H9 (cell line): ENCODE data around the gene CCDC174. TPM values are rescaled to one million over a fixed set of nuclear protein-coding genes. Genes with fewer than 3 reads are reported as not detected.

Experiments
- DNase-seq: peaks from one replicate; pipeline ENCODE4 v3.0.0-alpha.2; 2017
- H2AFZ ChIP-seq: one replicate; pipeline ENCODE4 v1.6.1; 2013; ENCODE audit warnings: mild to moderate bottlenecking, low read length, control low read depth, moderate library complexity
- H2AK5ac ChIP-seq: 2 replicates; pipeline ENCODE4 v1.6.1; 2013; ENCODE audit warnings: low read length, control low read depth, mixed read lengths; ENCODE audit not compliant: insufficient read length
- H2BK120ac ChIP-seq: one replicate; pipeline ENCODE4 v1.6.1; 2013; ENCODE audit warnings: low read depth, mild to moderate bottlenecking, low read length, control low read depth, inconsistent platforms; ENCODE audit not compliant: poor library complexity, severe bottlenecking
- H2BK12ac ChIP-seq: 2 replicates; pipeline ENCODE4 v1.6.1; 2013; ENCODE audit warnings: low read length, control low read depth, mixed read lengths, low read depth; ENCODE audit not compliant: insufficient read length
- H2BK15ac ChIP-seq: 2 replicates; pipeline ENCODE4 v1.6.1; 2013; ENCODE audit warnings: low read depth, low read length, control low read depth
- H2BK20ac ChIP-seq: one replicate; pipeline ENCODE4 v1.6.1; 2013; ENCODE audit warnings: low read depth, mild to moderate bottlenecking, low read length, control low read depth, inconsistent platforms; ENCODE audit not compliant: poor library complexity, severe bottlenecking
- H2BK5ac ChIP-seq: 2 replicates; pipeline ENCODE4 v1.6.1; 2013; ENCODE audit warnings: low read length, control low read depth, mixed read lengths; ENCODE audit not compliant: insufficient read length
- H3K14ac ChIP-seq: 2 replicates; pipeline ENCODE4 v1.6.1; 2013; ENCODE audit warnings: low read length, control low read depth; ENCODE audit not compliant: insufficient read depth
- H3K18ac ChIP-seq: 2 replicates; pipeline ENCODE4 v1.6.1; 2013; ENCODE audit warnings: low read depth, mild to moderate bottlenecking, mixed read lengths, low read length, control low read depth; ENCODE audit not compliant: insufficient read length
- H3K23ac ChIP-seq: 2 replicates; pipeline ENCODE4 v1.6.1; 2013; ENCODE audit warnings: low read length, control low read depth, mixed read lengths, low read depth; ENCODE audit not compliant: insufficient read length
- H3K23me2 ChIP-seq: 2 replicates; pipeline ENCODE4 v1.6.1; 2013; ENCODE audit warnings: low read depth, mild to moderate bottlenecking, mixed read lengths, low read length, control low read depth; ENCODE audit not compliant: insufficient read length, poor library complexity, severe bottlenecking
- H3K27ac ChIP-seq: 2 replicates; pipeline ENCODE4 v1.5.1; 2013; ENCODE audit warnings: low read length, control low read depth, mixed read lengths, low read depth; ENCODE audit not compliant: insufficient read length
- H3K27me3 ChIP-seq: 2 replicates; pipeline ENCODE4 v1.6.1; 2013; ENCODE audit warnings: low read length, control low read depth, inconsistent platforms; ENCODE audit not compliant: insufficient read depth
- H3K4ac ChIP-seq: 2 replicates; pipeline ENCODE4 v1.6.1; 2013; ENCODE audit warnings: low read depth, mild to moderate bottlenecking, control low read depth, inconsistent platforms, low read length, moderate library complexity
- H3K4me1 ChIP-seq: 2 replicates; pipeline ENCODE4 v1.6.1; 2013; ENCODE audit warnings: low read length, control low read depth, inconsistent platforms; ENCODE audit not compliant: insufficient read depth
- H3K4me2 ChIP-seq: 2 replicates; pipeline ENCODE4 v1.6.1; 2013; ENCODE audit warnings: low read length, control low read depth, mixed read lengths; ENCODE audit not compliant: insufficient read length, insufficient read depth
- H3K56ac ChIP-seq: 2 replicates; pipeline ENCODE4 v1.6.1; 2013; ENCODE audit warnings: low read depth, mild to moderate bottlenecking, mixed read lengths, low read length, control low read depth; ENCODE audit not compliant: insufficient read length
- H3K79me1 ChIP-seq: 2 replicates; pipeline ENCODE4 v1.6.1; 2013; ENCODE audit warnings: low read depth, mild to moderate bottlenecking, moderate library complexity, low read length, control low read depth, inconsistent platforms; ENCODE audit not compliant: insufficient read depth, poor library complexity, severe bottlenecking
- H3K79me2 ChIP-seq: 2 replicates; pipeline ENCODE4 v1.6.1; 2013; ENCODE audit warnings: low read length, control low read depth, inconsistent platforms; ENCODE audit not compliant: insufficient read depth
- H3K9ac ChIP-seq: 2 replicates; pipeline ENCODE4 v1.6.1; 2013; ENCODE audit warnings: low read length, control low read depth, mixed read lengths; ENCODE audit not compliant: insufficient read length; ENCODE audit errors: extremely low read depth
- H3K9me3 ChIP-seq: one replicate; pipeline ENCODE4 v1.6.1; 2013; ENCODE audit warnings: low read depth, low read length, inconsistent platforms; ENCODE audit not compliant: control insufficient read depth
- H3T11ph ChIP-seq: one replicate; pipeline ENCODE4 v1.6.1; 2013; ENCODE audit warnings: mild to moderate bottlenecking, low read length, control low read depth, inconsistent platforms
- H4K20me1 ChIP-seq: one replicate; pipeline ENCODE4 v1.6.1; 2013; ENCODE audit not compliant: control insufficient read depth, insufficient read length, insufficient read depth
- H4K5ac ChIP-seq: 2 replicates; pipeline ENCODE4 v1.6.1; 2013; ENCODE audit warnings: low read depth, mild to moderate bottlenecking, mixed read lengths, low read length, control low read depth; ENCODE audit not compliant: insufficient read length
- H4K8ac ChIP-seq: replicated peaks from 2 replicates; pipeline ENCODE4 v1.6.1; 2013; ENCODE audit warnings: low read length, control low read depth, mixed read lengths, low read depth; ENCODE audit not compliant: insufficient read length
- H4K91ac ChIP-seq: 2 replicates; pipeline ENCODE4 v1.6.1; 2013; ENCODE audit warnings: low read depth, mild to moderate bottlenecking, moderate library complexity, mixed read lengths, low read length, control low read depth; ENCODE audit not compliant: insufficient read length
- H3K27ac Mint-ChIP-seq, 3 experiments: 2 replicates in 2 of 3; 3 replicates in 1 of 3; pipeline ENCODE4 v1.8.0; 2020 to 2021; ENCODE audit warnings: mixed read lengths in 3 of 3, mild to moderate bottlenecking in 1 of 3, moderate library complexity in 1 of 3
- H3K27me3 Mint-ChIP-seq: 2 replicates; pipeline ENCODE4 v1.8.0; 2021; ENCODE audit warnings: low read depth, mild to moderate bottlenecking, moderate library complexity, mixed read lengths
- H3K36me3 Mint-ChIP-seq, 3 experiments: 2 replicates in 2 of 3; 3 replicates in 1 of 3; pipeline ENCODE4 v1.8.0; 2020 to 2021; ENCODE audit warnings: low read depth in 3 of 3, mixed read lengths in 3 of 3; ENCODE audit not compliant: insufficient read depth in 1 of 3
- H3K4me1 Mint-ChIP-seq, 2 experiments: 2 replicates each; pipeline ENCODE4 v1.8.0; 2020; ENCODE audit warnings: mixed read lengths in 2 of 2
- H3K4me3 Mint-ChIP-seq, 2 experiments: 2 replicates in 1 of 2; 3 replicates in 1 of 2; pipeline ENCODE4 v1.8.0; 2020 to 2021; ENCODE audit warnings: mild to moderate bottlenecking in 2 of 2, mixed read lengths in 2 of 2, moderate library complexity in 1 of 2
- H3K9me3 Mint-ChIP-seq, 2 experiments: 2 replicates in 1 of 2; 3 replicates in 1 of 2; pipeline ENCODE4 v1.8.0; 2020; ENCODE audit warnings: mild to moderate bottlenecking in 2 of 2, mixed read lengths in 2 of 2, moderate library complexity in 1 of 2
- WGBS: extraction: QIAGEN DNeasy Blood & Tissue Kit; methylation state at CpG from one replicate; pipeline ENCODE4 v1.1.7; 2013; ENCODE audit warnings: missing lambda C conversion rate, low lambda C conversion rate, mixed read lengths; ENCODE audit not compliant: insufficient read length; ENCODE audit errors: extremely low coverage; 5-methylcytosine and 5-hydroxymethylcytosine counted together
- total RNA-seq: library from RNA; stranded (reverse); gene quantifications from 2 replicates; pipeline ENCODE4 v1.2.1, GENCODE V29; 2021
- TF ChIP-seq, protein P1 (sequence below): fragments of 200-600 bp; sonication (generic); conservative IDR thresholded peaks from 3 replicates; pipeline ENCODE4 v1.8.0; 2021; ENCODE audit warnings: antibody characterized with exemption, mild to moderate bottlenecking

CCDC174 gene
- total RNA-seq, 1 experiment from 2014 or later, result 15.2 TPM

DNA sequence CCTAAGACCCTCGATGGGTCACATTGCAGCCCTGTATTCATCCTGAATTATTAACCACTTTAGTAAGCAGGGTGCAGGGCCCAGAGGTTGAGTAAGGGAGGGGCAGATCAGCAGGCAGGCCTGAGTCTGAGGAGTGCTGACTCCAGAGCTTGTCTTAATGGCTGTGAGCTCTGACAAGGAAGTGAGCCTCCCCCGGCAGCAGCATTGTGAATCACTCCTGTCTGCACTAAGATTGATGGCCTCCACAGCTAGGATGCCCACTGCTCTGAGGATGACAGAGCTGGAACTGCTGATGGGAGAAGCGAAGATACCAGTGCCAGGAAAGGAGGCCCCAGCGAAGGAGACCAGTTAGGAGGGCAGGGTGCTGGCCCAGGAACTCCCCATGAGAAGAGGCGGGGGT is 46.5 kb upstream of the CCDC174 start:
- Histone ChIP-seq H3K27ac (no peak overlapping the region), H2BK20ac (no peak overlapping the region), H3K4me2 (no peak overlapping the region), H2AK5ac (no peak overlapping the region), H4K5ac (no peak overlapping the region), H3K4me1 (no peaks in the 10 kb centered on the region), H2AFZ (no peak overlapping the region), H4K8ac (no peak overlapping the region), H2BK15ac (no peak overlapping the region), H3K27me3 (peaks cover 2% of the 10 kb centered on the region; the same call in 1 of the 2 replicates), H2BK12ac (no peak overlapping the region), H3K9ac (no peak overlapping the region), H3K23ac (no peak overlapping the region), H3T11ph (no peak overlapping the region), H3K56ac (no peak overlapping the region), H3K23me2 (no peaks in the 10 kb centered on the region), H2BK5ac (no peak overlapping the region), H3K9me3 (no peaks in the 10 kb centered on the region), H3K18ac (no peak overlapping the region), H3K79me1 (no peaks in the 10 kb centered on the region), H3K79me2 (no peaks in the 10 kb centered on the region), H4K20me1 (no peaks in the 10 kb centered on the region), H3K14ac (no peak overlapping the region), H4K91ac (no peak overlapping the region), H2BK120ac (no peak overlapping the region), H3K4ac (no peak overlapping the region)
- TF ChIP-seq, protein P1, sequence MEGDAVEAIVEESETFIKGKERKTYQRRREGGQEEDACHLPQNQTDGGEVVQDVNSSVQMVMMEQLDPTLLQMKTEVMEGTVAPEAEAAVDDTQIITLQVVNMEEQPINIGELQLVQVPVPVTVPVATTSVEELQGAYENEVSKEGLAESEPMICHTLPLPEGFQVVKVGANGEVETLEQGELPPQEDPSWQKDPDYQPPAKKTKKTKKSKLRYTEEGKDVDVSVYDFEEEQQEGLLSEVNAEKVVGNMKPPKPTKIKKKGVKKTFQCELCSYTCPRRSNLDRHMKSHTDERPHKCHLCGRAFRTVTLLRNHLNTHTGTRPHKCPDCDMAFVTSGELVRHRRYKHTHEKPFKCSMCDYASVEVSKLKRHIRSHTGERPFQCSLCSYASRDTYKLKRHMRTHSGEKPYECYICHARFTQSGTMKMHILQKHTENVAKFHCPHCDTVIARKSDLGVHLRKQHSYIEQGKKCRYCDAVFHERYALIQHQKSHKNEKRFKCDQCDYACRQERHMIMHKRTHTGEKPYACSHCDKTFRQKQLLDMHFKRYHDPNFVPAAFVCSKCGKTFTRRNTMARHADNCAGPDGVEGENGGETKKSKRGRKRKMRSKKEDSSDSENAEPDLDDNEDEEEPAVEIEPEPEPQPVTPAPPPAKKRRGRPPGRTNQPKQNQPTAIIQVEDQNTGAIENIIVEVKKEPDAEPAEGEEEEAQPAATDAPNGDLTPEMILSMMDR, result no peak
- Mint-ChIP-seq H3K9me3 (peaks cover 3 to 7% of the 10 kb centered on the region in 2 experiments; a peak in 3 of 5 replicates), H3K27ac (no peak overlapping the region), H3K27me3 (peaks cover 55% of the 10 kb centered on the region), H3K36me3 (peaks cover 0 to 2% (median 0%) of the 10 kb centered on the region in 3 experiments; a peak in 2 of 7 replicates), H3K4me3 (0 out of 5 replicates have a peak overlapping the region, but pooled peaks of 1 of the 2 experiments have one; percentile 18), H3K4me1 (peaks cover 8 to 22% of the 10 kb centered on the region in 2 experiments)
- no CpG with 5 or more reads among the region's 5 CpGs for WGBS
- DNase-seq, result no peak
